Activated CD4-positive, alpha-beta T cell treated with anti-CD3 and anti-CD28 coated beads, Interleukin-2, amount 50 U/mL, for 1 hour (primary cell): ENCODE data around the gene BAIAP3.

Experiments used
- DNase-seq: peaks from one replicate; pipeline ENCODE4 v3.0.0-alpha.2; 2020

The BAIAP3 gene

DNA sequence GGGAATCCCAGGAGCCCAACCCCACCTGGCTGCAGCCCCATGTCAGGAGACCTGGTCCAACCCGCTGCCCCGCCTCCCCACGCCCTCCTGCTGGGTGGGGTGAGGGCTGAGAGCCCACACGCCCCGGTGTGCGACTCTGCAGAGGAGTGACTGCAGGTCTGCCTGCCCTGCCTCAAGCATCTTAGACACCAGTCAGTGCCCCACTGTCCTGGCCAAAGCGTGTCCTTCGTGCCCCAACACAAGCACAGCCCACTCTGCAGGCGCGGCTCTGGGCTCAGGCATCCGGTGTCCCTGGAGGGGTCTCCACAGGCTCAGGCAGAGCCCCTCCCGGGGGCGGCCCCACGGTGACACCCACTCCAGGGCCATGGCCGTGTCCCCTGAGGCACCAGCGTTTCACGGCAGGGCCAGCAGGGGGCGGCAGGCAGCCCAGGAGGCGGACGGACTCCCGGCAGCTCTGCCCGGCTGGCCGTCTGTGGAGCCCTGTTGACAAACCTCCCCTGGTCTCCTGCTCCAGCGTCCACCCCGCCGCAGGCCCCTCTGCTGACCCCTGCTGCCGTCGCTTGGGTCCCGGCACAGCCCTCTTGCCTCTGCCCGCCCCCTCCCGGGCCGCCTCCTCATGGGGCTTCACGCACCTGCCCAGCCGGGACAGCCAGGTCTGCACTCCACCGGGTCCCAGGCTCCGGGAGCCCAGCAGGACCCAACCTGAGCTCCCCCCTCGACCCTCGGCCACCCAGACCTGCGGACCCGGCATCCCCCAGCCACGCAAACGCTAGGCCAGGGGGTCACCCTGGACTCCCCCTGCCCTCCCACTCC, 32.6 kb upstream of the BAIAP3 start:
- peak; percentile 71 for DNase-seq

DNA sequence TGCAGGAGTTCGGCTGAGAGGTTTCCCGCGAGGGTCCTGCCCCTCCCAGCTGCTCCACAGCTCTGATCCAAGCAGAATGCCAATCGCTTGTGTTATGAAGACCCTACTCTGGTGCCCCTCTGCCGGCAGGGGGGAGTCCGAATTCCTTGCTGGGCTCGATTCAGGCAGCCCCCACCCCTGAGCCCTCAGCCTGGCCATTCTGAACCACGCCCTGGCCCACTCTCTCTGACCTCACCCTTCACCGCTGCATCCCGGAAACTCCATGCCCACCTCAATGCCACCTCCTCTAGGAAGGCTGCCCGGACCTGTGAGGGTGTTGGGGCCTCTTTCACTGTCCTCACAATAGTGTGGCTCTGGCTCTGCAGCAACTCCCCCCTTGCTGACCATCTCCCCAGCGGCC, 31.9 kb upstream of the BAIAP3 start:
- DNase-seq = no peak

DNA sequence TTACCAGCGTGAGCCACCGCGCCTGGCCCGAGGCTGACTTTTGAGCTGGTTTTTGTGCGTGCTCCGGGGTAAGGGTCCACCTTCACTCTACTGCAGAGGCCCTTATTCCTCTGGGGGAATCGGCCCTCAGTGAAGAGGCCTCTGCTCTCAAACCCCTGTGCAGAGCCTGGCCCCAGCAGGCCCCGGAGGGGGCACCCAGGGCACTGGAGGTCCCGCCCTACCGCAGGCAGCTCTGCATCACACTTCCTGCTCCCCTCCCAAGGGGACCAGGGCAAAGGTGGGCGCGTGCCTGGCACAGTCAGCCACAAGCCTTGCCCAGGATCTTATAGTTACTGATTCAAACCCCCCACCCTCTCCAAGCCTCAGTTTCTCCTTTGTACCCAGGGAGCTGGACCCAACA, 27.6 kb upstream of the BAIAP3 start:
- no peak for DNase-seq

GRCh38 chr16:1306334-1306733, 27.1 kb upstream of the BAIAP3 start:
- DNase-seq = no peak

GRCh38 chr16:1308036-1308976, 25.1 kb upstream of the BAIAP3 start:
- no peak for DNase-seq

GRCh38 chr16:1308977-1309885, 24.2 kb upstream of the BAIAP3 start, which contains the start of gene UBE2I:
Gene UBE2I (plus strand): TSS chr16:1309636. CDS start chr16:1314031, 4,395 bp downstream.
- DNase-seq = peak; percentile 97

GRCh38 chr16:1309888-1310831, 23.3 kb upstream of the BAIAP3 start:
- DNase-seq = peak; percentile 41

GRCh38 chr16:1310832-1311200, 22.6 kb upstream of the BAIAP3 start:
- DNase-seq = peak; percentile 24

- DNase-seq = no peak
Observed at GRCh38 chr16:1311212-1311737, 22.2 kb upstream of the BAIAP3 start.

DNA sequence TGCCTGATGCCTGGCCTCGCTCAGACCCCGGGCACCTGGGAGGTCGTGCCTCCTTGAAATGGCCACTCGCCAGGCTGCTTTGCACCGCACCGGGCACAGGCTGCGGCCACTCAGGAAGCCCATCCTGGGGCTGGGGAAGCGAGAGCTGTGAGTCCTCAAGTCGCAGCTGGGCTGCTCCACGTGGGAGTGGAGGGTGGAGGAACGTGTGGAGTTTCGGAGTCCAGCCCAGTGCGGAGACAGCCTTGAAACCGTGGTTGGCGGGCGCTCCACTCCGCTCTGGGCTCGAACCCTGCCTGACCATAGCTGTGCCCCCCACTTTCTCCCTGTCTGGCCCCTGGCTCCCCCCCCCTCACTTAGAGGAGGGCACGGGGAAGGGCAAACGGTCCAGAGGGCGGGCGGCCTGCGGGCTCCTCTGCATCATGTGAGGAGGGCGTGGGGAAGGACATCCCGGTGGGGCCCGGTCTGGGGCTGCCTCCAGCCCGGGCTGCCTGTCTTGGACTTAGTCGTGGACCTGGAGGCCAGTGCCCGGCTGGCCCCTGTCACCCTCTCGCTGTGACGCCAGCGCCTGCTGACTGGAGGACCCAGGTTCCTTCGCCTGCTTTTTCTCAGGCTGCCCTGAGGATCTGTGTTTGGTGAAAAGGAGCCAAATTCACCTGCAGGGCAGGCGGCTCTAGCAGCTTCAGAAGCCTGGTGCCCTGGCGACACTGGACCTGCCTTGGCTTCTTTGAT, 21.5 kb upstream of the BAIAP3 start:
- no peak for DNase-seq

GRCh38 chr16:1312467-1312816, 21.0 kb upstream of the BAIAP3 start:
- DNase-seq = no peak

- no peak for DNase-seq
Observed at GRCh38 chr16:1312903-1313302, 20.5 kb upstream of the BAIAP3 start.

- no peak for DNase-seq
Observed at GRCh38 chr16:1313721-1314369, 19.6 kb upstream of the BAIAP3 start.

DNA sequence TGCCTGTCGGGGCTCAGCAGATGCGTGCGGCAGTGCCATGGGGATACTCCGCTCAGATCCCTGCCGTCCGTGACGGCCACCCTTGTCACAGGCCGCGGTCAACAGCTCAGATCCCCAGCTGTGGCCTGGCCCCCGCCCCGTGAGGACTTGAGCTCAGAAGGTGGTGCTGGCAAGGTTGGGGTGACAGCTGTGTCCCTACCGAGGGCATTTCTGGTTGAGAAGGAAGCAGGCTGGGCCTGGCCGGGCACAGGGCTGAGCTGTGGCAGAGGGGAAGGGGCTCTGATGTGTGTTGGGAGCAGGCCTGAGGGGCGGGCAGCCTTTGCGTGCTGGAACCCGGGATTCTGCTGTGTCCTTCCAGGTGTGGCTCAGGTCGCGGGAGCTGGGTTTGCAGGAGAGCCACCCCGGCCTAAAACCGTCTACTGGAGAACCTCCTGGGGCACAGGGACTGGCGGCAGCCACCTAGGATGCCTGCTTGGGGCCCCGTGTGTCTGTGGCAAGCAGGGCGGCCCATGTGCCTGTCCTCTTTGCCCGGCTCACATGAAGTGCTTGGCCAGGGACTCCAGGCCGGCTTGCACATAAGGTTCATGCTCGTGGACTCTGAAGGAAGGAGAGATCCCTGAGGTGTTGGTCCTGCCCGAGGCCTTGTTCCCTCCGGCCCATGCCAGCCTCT, 18.9 kb upstream of the BAIAP3 start:
- DNase-seq = no peak

- DNase-seq = no peak
Observed at GRCh38 chr16:1315081-1316032, 18.1 kb upstream of the BAIAP3 start.

GRCh38 chr16:1316033-1316405, 17.4 kb upstream of the BAIAP3 start:
- no peak for DNase-seq

GRCh38 chr16:1317479-1318267, 15.8 kb upstream of the BAIAP3 start:
- no peak for DNase-seq

DNA sequence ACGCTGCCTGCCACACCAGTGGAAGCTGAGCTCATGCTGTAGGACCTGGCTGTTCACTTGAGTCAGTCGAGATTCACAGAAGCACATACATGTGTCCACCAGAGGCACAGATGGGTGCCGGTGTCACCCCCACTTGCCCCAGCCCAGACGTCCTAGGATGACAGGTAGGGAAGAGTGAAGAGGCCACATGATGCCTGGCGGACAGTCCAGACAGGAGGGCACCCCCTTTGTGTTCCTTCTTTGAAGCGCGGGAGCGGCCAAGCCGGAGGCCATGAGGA, 15.2 kb upstream of the BAIAP3 start:
- DNase-seq = no peak
